Right ventricle myocardium superior (tissue), 1 donor: Measurements from ENCODE around the gene SESTD1. TPM values are rescaled to one million over a fixed set of nuclear protein-coding genes. Genes with fewer than 3 reads are reported as not detected.
"Not testable (repeated sequence)": the region's sequence is repeated elsewhere in the genome, so short reads cannot be mapped to it uniquely, and the experiment has no call there.

Experiments
- ATAC-seq: fragments of 200-7000 bp; cut with Tn5 transposase; one replicate; pipeline ENCODE4 v1.9.1; 2020; ENCODE audit warnings: mild to moderate bottlenecking; ENCODE audit not compliant: poor library complexity
- DNase-seq: peaks from one replicate; pipeline ENCODE4 v3.0.0-alpha.2; 2020
- intact Hi-C: fragments of 100-400 bp; cut with DNase I; formaldehyde crosslinking; loops from one replicate; pipeline ENCODE4 v1.11.2; 2022
- total RNA-seq: library from RNA; stranded (reverse); fragmentation: NEBNext Ultra II Directional; extraction: Animal tissue kit (Norgen Biotek cat#: 25700); gene quantifications from one replicate; pipeline ENCODE4 v1.2.1, GENCODE V29; 2021
- donor health status: DM: no; HTN: yes; CAD: no; lungs with severe emphysema.

The SESTD1 gene
- total RNA-seq, 1 donor from 2014 or later, result 37.4 TPM

GRCh38 chr2:179243046-179243445, 21.6 kb downstream of the SESTD1 start:
- intact Hi-C loops, result no loop called here
- DNase-seq (no peak), ATAC-seq (no peak)

- intact Hi-C loops, result no loop called here
- ATAC-seq (no peak), DNase-seq (no peak)
These were observed 23.9 kb downstream of the SESTD1 start for GRCh38 chr2:179240481-179241451.

GRCh38 chr2:179239838-179240237, 24.8 kb downstream of the SESTD1 start:
- DNase-seq (no peak), ATAC-seq (no peak)
- intact Hi-C loops, result no loop called here

GRCh38 chr2:179239195-179239594, 25.4 kb downstream of the SESTD1 start:
- no peak for DNase-seq
- intact Hi-C loops, result no loop called here
- no peak for ATAC-seq

GRCh38 chr2:179238027-179238426, 26.6 kb downstream of the SESTD1 start:
- ATAC-seq (no peak), DNase-seq (no peak)
- intact Hi-C loops, result no loop called here

- DNase-seq (no peak), ATAC-seq (no peak)
- intact Hi-C loops, result no loop called here
These were observed 27.3 kb downstream of the SESTD1 start for GRCh38 chr2:179237209-179237946.

- peak; percentile 44 for ATAC-seq
- intact Hi-C loops, result no loop called here
These were observed 29.0 kb downstream of the SESTD1 start for GRCh38 chr2:179235463-179236108.

GRCh38 chr2:179234658-179235240, 29.9 kb downstream of the SESTD1 start:
- intact Hi-C loops, result no loop called here
- DNase-seq (no peak), ATAC-seq (peak; percentile 40)

More at GRCh38 chr2:179235463-179236108, 29.0 kb downstream of the SESTD1 start:
- DNase-seq, result no peak

- intact Hi-C loops, result no loop called here
- ATAC-seq (no peak), DNase-seq (no peak)
These were observed 30.8 kb downstream of the SESTD1 start for GRCh38 chr2:179233626-179234430.

- ATAC-seq, result no peak
- no peak for DNase-seq
- intact Hi-C loops, result no loop called here
These were observed 31.5 kb downstream of the SESTD1 start for GRCh38 chr2:179233083-179233490.

GRCh38 chr2:179226961-179227259, 37.7 kb downstream of the SESTD1 start:
- no peak for ATAC-seq
- intact Hi-C loops, result loop anchor here (10.0 kb wide), 1 partner anchor 118 kb away; no protein-coding TSS in a partner anchor
- DNase-seq, result no peak

- DNase-seq (no peak), ATAC-seq (peak; percentile 65)
- intact Hi-C loops, result loop anchor here (10.0 kb wide), 1 partner anchor 118 kb away; no protein-coding TSS in a partner anchor
These were observed 38.2 kb downstream of the SESTD1 start for GRCh38 chr2:179226203-179226960.

- DNase-seq (no peak), ATAC-seq (peak; percentile 11)
- intact Hi-C loops, result loop anchor here (10.0 kb wide), 1 partner anchor 120 kb away; no protein-coding TSS in a partner anchor
These were observed 40.3 kb downstream of the SESTD1 start for GRCh38 chr2:179224361-179224760.

GRCh38 chr2:179222076-179222475, 42.6 kb downstream of the SESTD1 start:
- DNase-seq (no peak), ATAC-seq (no peak)
- intact Hi-C loops, result loop anchor here (10.0 kb wide), 1 partner anchor 123 kb away; no protein-coding TSS in a partner anchor

GRCh38 chr2:179218848-179219594, 45.6 kb downstream of the SESTD1 start:
- ATAC-seq (peak; percentile 93), DNase-seq (peak; percentile 73)
- intact Hi-C loops, result no loop called here

GRCh38 chr2:179214671-179215070, 50.0 kb downstream of the SESTD1 start:
- intact Hi-C loops, ATAC-seq, DNase-seq: not testable (repeated sequence)

GRCh38 chr2:179211355-179211754, 53.3 kb downstream of the SESTD1 start:
- intact Hi-C loops, result no loop called here
- DNase-seq, result no peak
- ATAC-seq, result no peak
